HEK293 (cell line): ENCODE measurements around the gene EXOSC2.

Experiments
- FEZF1 ChIP-seq: fragments of 450-650 bp; formaldehyde crosslinking; IDR thresholded peaks from 2 replicates; pipeline ENCODE4 v1.5.1; 2016; ENCODE audit warnings: missing biosample characterization, missing genetic modification characterization
- GFI1B ChIP-seq: fragments of 450-650 bp; formaldehyde crosslinking; IDR thresholded peaks from 2 replicates; pipeline ENCODE4 v1.5.1; 2016; ENCODE audit warnings: missing biosample characterization, missing genetic modification characterization
- GLIS1 ChIP-seq: fragments of 450-650 bp; formaldehyde crosslinking; IDR thresholded peaks from 2 replicates; pipeline ENCODE4 v1.5.1; 2016; ENCODE audit warnings: missing biosample characterization, missing genetic modification characterization
- KLF8 ChIP-seq: fragments of 450-650 bp; formaldehyde crosslinking; IDR thresholded peaks from 2 replicates; pipeline ENCODE4 v1.5.1; 2016; ENCODE audit warnings: missing biosample characterization, missing genetic modification characterization
- OSR2 ChIP-seq: fragments of 450-650 bp; formaldehyde crosslinking; IDR thresholded peaks from 2 replicates; pipeline ENCODE4 v1.5.1; 2016; ENCODE audit warnings: missing biosample characterization, missing genetic modification characterization
- RBAK ChIP-seq: fragments of 450-650 bp; formaldehyde crosslinking; IDR thresholded peaks from 2 replicates; pipeline ENCODE4 v1.5.1; 2016; ENCODE audit warnings: missing biosample characterization, missing genetic modification characterization
- YY2 ChIP-seq: fragments of 450-650 bp; formaldehyde crosslinking; IDR thresholded peaks from 2 replicates; pipeline ENCODE4 v1.5.1; 2016; ENCODE audit warnings: missing biosample characterization, missing genetic modification characterization
- ZBTB20 ChIP-seq: fragments of 450-650 bp; formaldehyde crosslinking; IDR thresholded peaks from 2 replicates; pipeline ENCODE4 v1.5.1; 2016; ENCODE audit warnings: missing biosample characterization, missing genetic modification characterization
- ZFP41 ChIP-seq: fragments of 450-650 bp; formaldehyde crosslinking; IDR thresholded peaks from 2 replicates; pipeline ENCODE4 v1.5.1; 2016; ENCODE audit warnings: missing biosample characterization, missing genetic modification characterization, borderline replicate concordance
- ZNF157 ChIP-seq: fragments of 450-650 bp; formaldehyde crosslinking; IDR thresholded peaks from 2 replicates; pipeline ENCODE4 v1.5.1; 2016; ENCODE audit warnings: missing biosample characterization, missing genetic modification characterization
- ZNF202 ChIP-seq: fragments of 450-650 bp; formaldehyde crosslinking; IDR thresholded peaks from 2 replicates; pipeline ENCODE4 v1.5.1; 2016; ENCODE audit warnings: missing biosample characterization, missing genetic modification characterization, borderline replicate concordance
- ZNF211 ChIP-seq: fragments of 450-650 bp; formaldehyde crosslinking; IDR thresholded peaks from 2 replicates; pipeline ENCODE4 v1.5.1; 2016; ENCODE audit warnings: low read depth, missing biosample characterization, missing genetic modification characterization
- ZNF324 ChIP-seq: fragments of 450-650 bp; formaldehyde crosslinking; IDR thresholded peaks from 2 replicates; pipeline ENCODE4 v1.5.1; 2016; ENCODE audit warnings: missing biosample characterization, missing genetic modification characterization
- ZNF366 ChIP-seq: fragments of 450-650 bp; formaldehyde crosslinking; conservative IDR thresholded peaks from 2 replicates; pipeline ENCODE4 v1.5.1; 2016; ENCODE audit warnings: missing biosample characterization, missing genetic modification characterization
- ZNF510 ChIP-seq: fragments of 450-650 bp; formaldehyde crosslinking; IDR thresholded peaks from 2 replicates; pipeline ENCODE4 v1.5.1; 2018; ENCODE audit warnings: mild to moderate bottlenecking, missing genetic modification characterization, missing biosample characterization; ENCODE audit not compliant: insufficient replicate concordance
- ZNF549 ChIP-seq: fragments of 450-650 bp; IDR thresholded peaks from 2 replicates; pipeline ENCODE4 v1.5.1; 2018; ENCODE audit warnings: missing biosample characterization, missing genetic modification characterization, mild to moderate bottlenecking, inconsistent platforms, moderate library complexity
- ZNF610 ChIP-seq: fragments of 450-650 bp; formaldehyde crosslinking; IDR thresholded peaks from 2 replicates; pipeline ENCODE4 v1.5.1; 2016; ENCODE audit warnings: missing biosample characterization, missing genetic modification characterization, borderline replicate concordance
- ZNF629 ChIP-seq: fragments of 450-650 bp; formaldehyde crosslinking; IDR thresholded peaks from 2 replicates; pipeline ENCODE4 v1.5.1; 2017; ENCODE audit warnings: missing biosample characterization, missing genetic modification characterization
- ZNF660 ChIP-seq: fragments of 450-650 bp; IDR thresholded peaks from 2 replicates; pipeline ENCODE4 v1.5.1; 2018; ENCODE audit warnings: missing biosample characterization, mild to moderate bottlenecking, missing genetic modification characterization
- ZNF776 ChIP-seq: fragments of 450-650 bp; formaldehyde crosslinking; IDR thresholded peaks from 2 replicates; pipeline ENCODE4 v1.5.0; 2017; ENCODE audit warnings: missing biosample characterization, missing genetic modification characterization, borderline replicate concordance
- ZNF785 ChIP-seq: fragments of 450-650 bp; formaldehyde crosslinking; IDR thresholded peaks from 2 replicates; pipeline ENCODE4 v1.5.1; 2016; ENCODE audit warnings: missing biosample characterization, missing genetic modification characterization
- ZSCAN16 ChIP-seq: fragments of 450-650 bp; formaldehyde crosslinking; IDR thresholded peaks from 2 replicates; pipeline ENCODE4 v1.5.1; 2016; ENCODE audit warnings: missing biosample characterization, missing genetic modification characterization
- ZXDB ChIP-seq: fragments of 450-650 bp; formaldehyde crosslinking; IDR thresholded peaks from 2 replicates; pipeline ENCODE4 v1.5.1; 2016; ENCODE audit warnings: missing biosample characterization, missing genetic modification characterization
- TF ChIP-seq, protein P1 (sequence below): fragments of 450-650 bp; formaldehyde crosslinking; IDR thresholded peaks from 2 replicates; pipeline ENCODE4 v1.5.1; 2016; ENCODE audit warnings: missing biosample characterization, missing genetic modification characterization
- TF ChIP-seq, protein P2 (sequence below): fragments of 450-650 bp; IDR thresholded peaks from 2 replicates; pipeline ENCODE4 v1.5.1; 2018; ENCODE audit warnings: missing biosample characterization, mild to moderate bottlenecking, missing genetic modification characterization
- TF ChIP-seq, protein P3 (sequence below): fragments of 450-650 bp; formaldehyde crosslinking; IDR thresholded peaks from 2 replicates; pipeline ENCODE4 v1.5.1; 2016; ENCODE audit warnings: missing biosample characterization, missing genetic modification characterization, borderline replicate concordance
- TF ChIP-seq, protein P4 (sequence below): fragments of 450-650 bp; formaldehyde crosslinking; IDR thresholded peaks from 2 replicates; pipeline ENCODE4 v1.5.0; 2017; ENCODE audit warnings: missing biosample characterization, missing genetic modification characterization, borderline replicate concordance
- TF ChIP-seq, protein P5 (sequence below): fragments of 450-650 bp; formaldehyde crosslinking; IDR thresholded peaks from 2 replicates; pipeline ENCODE4 v1.5.1; 2016; ENCODE audit warnings: missing biosample characterization, missing genetic modification characterization
- TF ChIP-seq, protein P6 (sequence below): fragments of 450-650 bp; formaldehyde crosslinking; IDR thresholded peaks from 2 replicates; pipeline ENCODE4 v1.5.1; 2017; ENCODE audit warnings: missing biosample characterization, mild to moderate bottlenecking, missing genetic modification characterization, moderate library complexity

EXOSC2 gene

DNA sequence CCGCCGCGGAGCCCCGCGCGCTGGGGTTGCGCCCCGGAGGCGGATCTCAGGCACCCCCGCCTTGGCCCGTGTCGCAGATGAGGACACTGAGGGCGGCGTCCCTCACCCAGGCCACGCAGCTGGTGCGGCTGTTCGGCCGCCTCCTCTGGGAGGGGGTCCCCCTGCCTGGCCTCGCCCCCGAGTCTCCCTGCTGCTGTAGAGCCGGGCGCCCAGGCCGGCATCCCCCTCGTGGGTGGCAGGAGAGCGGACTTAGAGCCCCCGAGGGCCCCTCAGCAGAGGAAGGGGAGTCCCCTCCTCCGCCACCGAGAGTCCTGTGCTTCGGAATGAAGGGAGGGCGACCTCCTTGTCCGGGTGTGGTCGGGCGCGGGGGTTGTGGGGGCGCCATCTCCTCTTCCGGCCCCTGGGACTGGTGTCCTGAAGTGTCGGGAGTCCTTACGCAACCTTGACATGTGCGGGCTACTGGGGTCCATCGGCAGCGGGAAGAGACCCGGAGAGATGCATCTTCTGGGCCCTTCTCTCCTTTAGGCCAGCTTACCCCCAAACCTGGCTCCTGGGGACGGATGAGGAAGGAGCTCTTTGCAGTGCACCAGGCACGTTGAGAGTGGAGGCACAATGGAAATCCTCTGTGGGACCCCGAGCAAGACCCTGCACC is 11.7 kb upstream of the EXOSC2 start (continued):
- no peak for TF ChIP-seq ZNF202 (tag by site-specific recombination)
- TF ChIP-seq ZNF157 (tag by site-specific recombination) = no peak
- no peak for TF ChIP-seq GLIS1
- TF ChIP-seq YY2 = no peak
- TF ChIP-seq ZNF324 = no peak
- TF ChIP-seq, protein P1, sequence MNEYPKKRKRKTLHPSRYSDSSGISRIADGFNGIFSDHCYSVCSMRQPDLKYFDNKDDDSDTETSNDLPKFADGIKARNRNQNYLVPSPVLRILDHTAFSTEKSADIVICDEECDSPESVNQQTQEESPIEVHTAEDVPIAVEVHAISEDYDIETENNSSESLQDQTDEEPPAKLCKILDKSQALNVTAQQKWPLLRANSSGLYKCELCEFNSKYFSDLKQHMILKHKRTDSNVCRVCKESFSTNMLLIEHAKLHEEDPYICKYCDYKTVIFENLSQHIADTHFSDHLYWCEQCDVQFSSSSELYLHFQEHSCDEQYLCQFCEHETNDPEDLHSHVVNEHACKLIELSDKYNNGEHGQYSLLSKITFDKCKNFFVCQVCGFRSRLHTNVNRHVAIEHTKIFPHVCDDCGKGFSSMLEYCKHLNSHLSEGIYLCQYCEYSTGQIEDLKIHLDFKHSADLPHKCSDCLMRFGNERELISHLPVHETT (tag by site-specific recombination) = no peak
- no peak for TF ChIP-seq ZNF549 (tag by site-specific recombination)
- TF ChIP-seq ZNF366 (tag by site-specific recombination) = peak; percentile 51; the same call in 1 of the 2 replicates
- TF ChIP-seq RBAK = no peak
- no peak for TF ChIP-seq ZNF629 (tag by site-specific recombination)
- TF ChIP-seq ZNF610 (tag by site-specific recombination) = no peak
- TF ChIP-seq ZNF510 (tag by site-specific recombination) = no peak
- TF ChIP-seq ZNF785 (tag by site-specific recombination) = 0 out of 2 replicates have a peak, but pooled peaks have one; percentile 25
- TF ChIP-seq, protein P2, sequence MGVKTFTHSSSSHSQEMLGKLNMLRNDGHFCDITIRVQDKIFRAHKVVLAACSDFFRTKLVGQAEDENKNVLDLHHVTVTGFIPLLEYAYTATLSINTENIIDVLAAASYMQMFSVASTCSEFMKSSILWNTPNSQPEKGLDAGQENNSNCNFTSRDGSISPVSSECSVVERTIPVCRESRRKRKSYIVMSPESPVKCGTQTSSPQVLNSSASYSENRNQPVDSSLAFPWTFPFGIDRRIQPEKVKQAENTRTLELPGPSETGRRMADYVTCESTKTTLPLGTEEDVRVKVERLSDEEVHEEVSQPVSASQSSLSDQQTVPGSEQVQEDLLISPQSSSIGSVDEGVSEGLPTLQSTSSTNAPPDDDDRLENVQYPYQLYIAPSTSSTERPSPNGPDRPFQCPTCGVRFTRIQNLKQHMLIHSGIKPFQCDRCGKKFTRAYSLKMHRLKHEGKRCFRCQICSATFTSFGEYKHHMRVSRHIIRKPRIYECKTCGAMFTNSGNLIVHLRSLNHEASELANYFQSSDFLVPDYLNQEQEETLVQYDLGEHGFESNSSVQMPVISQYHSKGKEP (tag by site-specific recombination) = no peak
- TF ChIP-seq, protein P3, sequence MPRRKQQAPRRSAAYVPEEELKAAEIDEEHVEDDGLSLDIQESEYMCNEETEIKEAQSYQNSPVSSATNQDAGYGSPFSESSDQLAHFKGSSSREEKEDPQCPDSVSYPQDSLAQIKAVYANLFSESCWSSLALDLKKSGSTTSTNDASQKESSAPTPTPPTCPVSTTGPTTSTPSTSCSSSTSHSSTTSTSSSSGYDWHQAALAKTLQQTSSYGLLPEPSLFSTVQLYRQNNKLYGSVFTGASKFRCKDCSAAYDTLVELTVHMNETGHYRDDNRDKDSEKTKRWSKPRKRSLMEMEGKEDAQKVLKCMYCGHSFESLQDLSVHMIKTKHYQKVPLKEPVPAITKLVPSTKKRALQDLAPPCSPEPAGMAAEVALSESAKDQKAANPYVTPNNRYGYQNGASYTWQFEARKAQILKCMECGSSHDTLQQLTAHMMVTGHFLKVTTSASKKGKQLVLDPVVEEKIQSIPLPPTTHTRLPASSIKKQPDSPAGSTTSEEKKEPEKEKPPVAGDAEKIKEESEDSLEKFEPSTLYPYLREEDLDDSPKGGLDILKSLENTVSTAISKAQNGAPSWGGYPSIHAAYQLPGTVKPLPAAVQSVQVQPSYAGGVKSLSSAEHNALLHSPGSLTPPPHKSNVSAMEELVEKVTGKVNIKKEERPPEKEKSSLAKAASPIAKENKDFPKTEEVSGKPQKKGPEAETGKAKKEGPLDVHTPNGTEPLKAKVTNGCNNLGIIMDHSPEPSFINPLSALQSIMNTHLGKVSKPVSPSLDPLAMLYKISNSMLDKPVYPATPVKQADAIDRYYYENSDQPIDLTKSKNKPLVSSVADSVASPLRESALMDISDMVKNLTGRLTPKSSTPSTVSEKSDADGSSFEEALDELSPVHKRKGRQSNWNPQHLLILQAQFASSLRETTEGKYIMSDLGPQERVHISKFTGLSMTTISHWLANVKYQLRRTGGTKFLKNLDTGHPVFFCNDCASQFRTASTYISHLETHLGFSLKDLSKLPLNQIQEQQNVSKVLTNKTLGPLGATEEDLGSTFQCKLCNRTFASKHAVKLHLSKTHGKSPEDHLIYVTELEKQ = no peak
- no peak for TF ChIP-seq ZSCAN16 (tag by site-specific recombination)
- TF ChIP-seq OSR2 (tag by site-specific recombination) = no peak
- TF ChIP-seq GFI1B = no peak
- TF ChIP-seq, protein P4, sequence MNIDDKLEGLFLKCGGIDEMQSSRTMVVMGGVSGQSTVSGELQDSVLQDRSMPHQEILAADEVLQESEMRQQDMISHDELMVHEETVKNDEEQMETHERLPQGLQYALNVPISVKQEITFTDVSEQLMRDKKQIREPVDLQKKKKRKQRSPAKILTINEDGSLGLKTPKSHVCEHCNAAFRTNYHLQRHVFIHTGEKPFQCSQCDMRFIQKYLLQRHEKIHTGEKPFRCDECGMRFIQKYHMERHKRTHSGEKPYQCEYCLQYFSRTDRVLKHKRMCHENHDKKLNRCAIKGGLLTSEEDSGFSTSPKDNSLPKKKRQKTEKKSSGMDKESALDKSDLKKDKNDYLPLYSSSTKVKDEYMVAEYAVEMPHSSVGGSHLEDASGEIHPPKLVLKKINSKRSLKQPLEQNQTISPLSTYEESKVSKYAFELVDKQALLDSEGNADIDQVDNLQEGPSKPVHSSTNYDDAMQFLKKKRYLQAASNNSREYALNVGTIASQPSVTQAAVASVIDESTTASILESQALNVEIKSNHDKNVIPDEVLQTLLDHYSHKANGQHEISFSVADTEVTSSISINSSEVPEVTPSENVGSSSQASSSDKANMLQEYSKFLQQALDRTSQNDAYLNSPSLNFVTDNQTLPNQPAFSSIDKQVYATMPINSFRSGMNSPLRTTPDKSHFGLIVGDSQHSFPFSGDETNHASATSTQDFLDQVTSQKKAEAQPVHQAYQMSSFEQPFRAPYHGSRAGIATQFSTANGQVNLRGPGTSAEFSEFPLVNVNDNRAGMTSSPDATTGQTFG (tag by site-specific recombination) = no peak
- TF ChIP-seq ZNF660 (tag by site-specific recombination) = no peak
- TF ChIP-seq ZNF211 (tag by site-specific recombination) = no peak
- TF ChIP-seq, protein P5, sequence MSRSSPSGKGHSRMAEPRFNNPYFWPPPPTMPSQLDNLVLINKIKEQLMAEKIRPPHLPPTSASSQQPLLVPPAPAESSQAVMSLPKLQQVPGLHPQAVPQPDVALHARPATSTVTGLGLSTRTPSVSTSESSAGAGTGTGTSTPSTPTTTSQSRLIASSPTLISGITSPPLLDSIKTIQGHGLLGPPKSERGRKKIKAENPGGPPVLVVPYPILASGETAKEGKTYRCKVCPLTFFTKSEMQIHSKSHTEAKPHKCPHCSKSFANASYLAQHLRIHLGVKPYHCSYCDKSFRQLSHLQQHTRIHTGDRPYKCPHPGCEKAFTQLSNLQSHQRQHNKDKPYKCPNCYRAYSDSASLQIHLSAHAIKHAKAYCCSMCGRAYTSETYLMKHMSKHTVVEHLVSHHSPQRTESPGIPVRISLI (tag by site-specific recombination) = no peak
- TF ChIP-seq, protein P6, sequence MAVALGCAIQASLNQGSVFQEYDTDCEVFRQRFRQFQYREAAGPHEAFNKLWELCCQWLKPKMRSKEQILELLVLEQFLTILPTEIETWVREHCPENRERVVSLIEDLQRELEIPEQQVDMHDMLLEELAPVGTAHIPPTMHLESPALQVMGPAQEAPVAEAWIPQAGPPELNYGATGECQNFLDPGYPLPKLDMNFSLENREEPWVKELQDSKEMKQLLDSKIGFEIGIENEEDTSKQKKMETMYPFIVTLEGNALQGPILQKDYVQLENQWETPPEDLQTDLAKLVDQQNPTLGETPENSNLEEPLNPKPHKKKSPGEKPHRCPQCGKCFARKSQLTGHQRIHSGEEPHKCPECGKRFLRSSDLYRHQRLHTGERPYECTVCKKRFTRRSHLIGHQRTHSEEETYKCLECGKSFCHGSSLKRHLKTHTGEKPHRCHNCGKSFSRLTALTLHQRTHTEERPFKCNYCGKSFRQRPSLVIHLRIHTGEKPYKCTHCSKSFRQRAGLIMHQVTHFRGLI (tag by site-specific recombination) = no peak
- TF ChIP-seq ZNF776 (tag by site-specific recombination) = no peak
- no peak for TF ChIP-seq FEZF1
- no peak; the same call in 1 of the 2 replicates for TF ChIP-seq ZBTB20
- TF ChIP-seq ZXDB (tag by site-specific recombination) = peak; percentile 34
- TF ChIP-seq KLF8 (tag by site-specific recombination) = peak; percentile 47
- no peak for TF ChIP-seq ZFP41
